ENCODE results near the gene ACSL6.

The ACSL6 gene

DNA sequence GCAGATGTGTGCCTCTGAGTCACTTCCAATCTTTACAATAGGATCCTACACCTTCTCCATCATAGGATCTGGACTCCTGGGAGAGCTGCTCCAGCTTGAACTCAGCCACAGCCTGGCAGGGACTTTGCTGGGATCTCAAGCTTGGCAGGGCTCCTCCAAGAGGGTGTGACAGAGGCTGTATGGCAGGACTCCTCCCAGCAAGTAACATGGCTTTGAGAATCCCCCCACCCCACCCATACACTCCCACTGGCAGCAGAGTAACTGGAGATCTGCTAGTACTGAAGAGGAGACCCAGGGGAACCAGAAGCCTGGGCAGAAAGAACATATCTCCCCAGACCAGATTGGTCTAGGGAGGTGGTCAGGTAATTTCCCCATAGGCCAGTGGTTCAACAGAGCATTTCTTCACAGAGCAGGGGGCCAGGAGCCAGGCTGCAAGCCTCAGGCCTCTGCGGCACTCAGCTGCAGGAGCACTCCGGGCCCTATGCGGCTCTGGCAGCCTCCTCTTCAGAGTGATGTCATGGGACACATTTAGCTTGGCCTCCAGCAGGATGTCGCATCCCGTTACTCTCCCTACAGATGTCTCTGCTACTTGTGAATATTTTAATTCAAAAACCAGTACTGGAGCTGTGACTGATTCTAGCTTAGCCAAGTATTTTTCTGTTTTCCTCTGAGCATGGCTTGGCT lies 1.7 kb upstream of the ACSL6 start:
- no peak for DNase-seq

DNA sequence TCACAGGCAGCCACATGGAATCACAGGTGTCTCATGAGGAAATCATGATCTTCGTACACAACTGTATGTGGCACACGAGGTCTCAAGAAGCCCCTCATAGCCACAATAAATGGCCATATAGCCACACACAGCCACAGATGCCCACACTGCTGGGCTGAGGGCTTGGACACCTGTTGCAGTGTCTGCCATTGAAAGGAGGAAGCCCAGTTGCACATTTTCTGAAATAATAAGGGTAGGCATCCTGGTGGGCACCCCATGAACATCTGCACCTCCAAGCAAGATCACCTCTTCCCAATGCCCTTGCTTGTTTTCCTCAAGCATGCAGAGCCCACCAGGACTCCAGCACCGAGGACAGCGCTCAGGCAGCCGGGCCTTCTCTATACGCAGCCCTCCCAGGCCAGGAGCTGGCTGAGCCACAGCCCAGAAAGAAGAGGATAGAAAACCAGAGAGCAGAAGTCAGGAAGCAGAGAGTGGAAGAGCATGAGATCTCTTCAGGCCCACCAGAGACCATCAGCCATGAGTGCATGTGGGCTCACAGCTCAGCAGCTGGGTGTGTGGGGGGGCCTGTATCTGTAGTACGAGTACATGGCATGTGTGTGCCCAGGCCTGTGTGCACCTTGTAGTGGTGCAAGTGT lies 1.0 kb upstream of the ACSL6 start:
- DNase-seq: no peak

DNA sequence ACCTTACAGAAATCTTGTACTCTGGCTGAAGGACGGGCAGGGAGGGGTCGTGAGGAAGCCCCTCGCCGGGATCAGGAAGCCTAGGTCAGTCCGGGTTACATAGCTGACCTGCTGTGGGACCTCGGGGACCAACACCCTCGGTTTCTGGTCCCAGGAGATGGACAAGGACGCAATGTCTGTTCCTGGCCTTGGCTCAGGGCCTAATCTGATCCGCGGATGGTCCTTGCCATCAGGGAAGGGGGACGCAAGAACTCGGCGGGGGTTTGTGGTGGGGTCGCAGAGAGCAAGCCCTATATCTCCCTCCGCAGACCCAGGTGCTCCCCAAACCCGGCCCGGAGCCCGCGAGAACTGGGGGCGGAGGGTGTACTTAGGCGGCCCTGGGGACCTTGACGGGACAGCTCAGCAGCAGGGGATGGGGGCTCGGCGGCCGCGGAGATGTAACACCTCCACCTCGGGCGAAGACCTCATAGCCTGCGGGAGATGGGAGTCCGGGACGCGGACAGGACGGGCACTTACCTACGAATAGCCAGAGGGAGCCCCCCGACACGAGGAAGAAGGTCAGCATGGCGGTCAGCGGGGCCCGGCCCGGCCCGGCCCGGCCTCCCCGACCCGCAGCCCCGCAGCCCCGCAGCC lies 353 bp downstream of the ACSL6 start:
- no peak for DNase-seq

GRCh38 chr5:132010645-132010988 lies 841 bp downstream of the ACSL6 start:
- DNase-seq: no peak

- no peak for DNase-seq
Observed at GRCh38 chr5:132009706-132010405, 1.6 kb downstream of the ACSL6 start.

DNA sequence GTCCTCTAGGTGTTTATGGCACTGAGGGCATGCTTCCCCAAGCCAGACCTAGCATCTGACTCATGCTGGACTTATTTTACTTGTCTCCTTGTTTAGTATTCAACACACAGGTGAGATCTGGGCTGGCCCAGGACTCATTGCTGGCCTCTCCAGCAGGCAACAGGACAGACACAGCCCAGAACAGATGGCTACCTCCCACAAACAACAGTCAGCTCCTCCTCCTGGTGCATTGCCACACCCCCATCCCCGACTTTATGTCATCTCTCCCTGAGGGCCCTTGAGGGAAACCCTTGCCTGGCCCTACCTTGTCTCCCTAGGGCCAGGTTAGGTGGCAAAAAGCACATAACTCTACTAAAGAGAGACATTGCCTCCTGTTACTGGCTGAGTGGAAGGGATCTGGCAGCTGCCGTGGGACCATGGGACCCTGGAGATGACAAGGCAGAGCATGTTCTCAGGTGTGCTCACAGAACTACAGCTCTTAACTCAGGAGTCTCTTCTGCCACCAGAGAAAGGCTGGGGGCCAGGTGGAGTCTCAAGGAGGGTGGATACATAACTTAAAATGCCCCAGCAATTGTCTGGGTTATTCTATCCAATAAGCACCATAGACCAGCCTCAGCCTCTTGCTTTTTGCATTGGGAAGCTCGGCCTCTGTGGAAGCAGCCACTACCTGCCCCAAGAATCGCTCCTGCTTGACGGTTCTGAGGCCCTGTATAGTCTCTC lies 2.3 kb downstream of the ACSL6 start:
- no peak for DNase-seq

GRCh38 chr5:132008163-132008473 lies 3.3 kb downstream of the ACSL6 start:
- no peak for DNase-seq

DNA sequence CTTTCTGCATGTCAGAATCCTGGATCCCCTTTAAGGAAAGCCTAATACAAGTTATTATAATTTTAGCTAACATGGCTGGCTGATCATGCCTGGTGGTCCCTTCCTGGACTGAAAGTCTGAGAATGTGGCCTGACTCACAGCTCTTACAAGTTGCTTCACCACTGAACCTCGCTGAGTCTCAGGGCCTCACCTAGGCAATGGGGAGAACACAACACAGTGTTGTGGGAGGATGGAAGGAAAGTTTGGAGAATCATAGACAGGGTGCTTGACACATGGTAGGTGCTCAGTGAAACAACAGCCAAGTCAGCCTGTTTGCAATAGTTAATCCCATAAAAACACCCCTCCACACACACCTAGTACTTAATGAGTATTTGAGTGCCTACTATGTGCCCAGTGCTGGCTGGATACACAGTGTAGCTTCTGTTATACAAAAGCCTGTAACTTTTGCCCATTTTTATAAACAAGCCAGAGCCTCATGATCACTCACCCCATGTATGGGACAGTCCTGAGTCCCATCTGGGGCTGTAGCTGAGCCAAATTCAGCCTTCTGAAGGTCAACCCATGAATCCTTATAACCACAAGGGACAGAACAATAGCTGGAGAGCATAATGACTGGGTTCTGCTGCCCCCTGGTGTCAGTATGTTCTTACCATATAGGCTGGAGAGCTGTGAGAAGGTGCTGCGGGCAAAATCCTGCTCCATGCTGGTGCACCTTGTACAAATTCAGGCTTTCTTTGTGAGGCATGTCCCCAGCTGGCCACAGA lies 3.9 kb downstream of the ACSL6 start:
- peak; percentile 66 for DNase-seq

DNA sequence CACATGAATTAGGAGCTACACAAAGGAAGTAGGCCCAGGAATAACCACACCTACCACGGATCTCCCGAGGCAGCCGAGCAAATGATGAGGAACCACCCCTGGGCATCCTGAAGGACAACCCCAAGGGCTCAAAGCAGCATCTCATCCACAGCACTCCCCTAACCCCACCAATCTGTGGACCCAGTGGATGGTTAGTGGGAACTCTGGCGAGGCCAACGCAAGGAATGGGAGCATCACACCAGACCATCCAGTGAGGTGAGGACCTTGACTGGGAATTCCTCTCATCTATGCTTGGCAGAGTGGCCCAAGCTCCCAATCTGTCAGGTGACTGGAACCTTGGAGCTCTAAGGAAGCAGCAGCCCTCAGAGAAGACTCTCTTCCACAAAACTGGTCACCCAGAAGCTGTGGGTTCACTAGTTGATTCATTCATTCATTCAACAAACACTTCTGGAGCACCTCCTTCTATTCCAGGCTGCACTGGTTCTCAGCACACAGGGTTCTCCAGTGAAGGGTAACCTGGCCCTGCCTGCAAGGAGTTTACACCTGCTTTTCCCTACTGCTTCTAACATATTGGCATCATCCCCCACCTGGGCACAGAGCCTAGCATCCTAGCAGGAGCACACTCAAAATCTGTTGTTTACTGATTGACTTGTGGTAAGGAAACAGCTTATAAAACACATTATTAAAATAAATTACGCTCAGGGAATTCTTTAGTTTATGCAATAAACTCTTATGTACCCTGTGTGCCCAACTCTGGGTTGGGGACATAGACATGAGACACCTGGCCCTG lies 4.9 kb downstream of the ACSL6 start:
- DNase-seq: no peak

- no peak for DNase-seq
Observed at GRCh38 chr5:132005591-132005990, 5.9 kb downstream of the ACSL6 start.

DNA sequence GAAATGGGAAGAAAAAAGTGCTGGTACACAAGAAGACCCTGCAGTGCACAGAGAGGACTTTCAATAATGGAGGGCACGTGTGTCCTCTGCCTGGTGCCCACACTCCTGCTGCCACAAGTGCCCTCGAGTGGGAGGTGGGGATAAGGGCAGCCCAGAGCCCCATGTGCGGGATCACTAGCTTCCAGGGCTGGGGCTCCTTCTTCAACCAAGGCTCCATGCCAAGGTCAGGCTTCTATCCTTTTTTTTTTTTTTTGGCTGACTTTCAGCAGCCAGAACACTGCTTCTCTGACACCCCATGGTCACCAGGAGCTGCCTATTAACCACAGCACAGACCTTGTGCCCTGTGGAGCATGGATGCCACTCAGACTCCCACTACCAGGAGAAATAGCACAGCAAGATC lies 7.5 kb downstream of the ACSL6 start:
- DNase-seq: no peak

GRCh38 chr5:132003170-132003744 lies 8.2 kb downstream of the ACSL6 start:
- DNase-seq: no peak

DNA sequence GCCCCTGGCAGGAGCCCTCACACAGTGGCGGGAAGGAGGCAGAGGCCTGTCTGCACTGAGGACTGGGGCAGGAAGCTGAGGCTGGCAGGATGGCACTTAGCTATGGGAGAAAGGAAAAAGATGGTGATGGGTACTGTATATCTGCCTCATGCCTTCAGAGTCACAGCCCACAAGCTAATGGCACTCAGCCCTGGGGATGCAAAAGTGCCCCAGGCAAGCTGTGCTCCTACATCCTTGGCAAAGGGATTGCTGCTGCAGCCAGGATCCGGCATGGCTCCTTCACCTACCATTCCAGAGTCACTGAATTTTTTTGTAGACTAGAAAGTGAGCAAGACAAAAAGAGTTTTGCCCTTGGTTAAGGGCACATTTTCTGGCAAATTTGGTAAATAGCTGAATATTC lies 8.7 kb downstream of the ACSL6 start:
- no peak for DNase-seq

- DNase-seq: no peak
Observed at GRCh38 chr5:132001647-132002561, 9.6 kb downstream of the ACSL6 start.

DNA sequence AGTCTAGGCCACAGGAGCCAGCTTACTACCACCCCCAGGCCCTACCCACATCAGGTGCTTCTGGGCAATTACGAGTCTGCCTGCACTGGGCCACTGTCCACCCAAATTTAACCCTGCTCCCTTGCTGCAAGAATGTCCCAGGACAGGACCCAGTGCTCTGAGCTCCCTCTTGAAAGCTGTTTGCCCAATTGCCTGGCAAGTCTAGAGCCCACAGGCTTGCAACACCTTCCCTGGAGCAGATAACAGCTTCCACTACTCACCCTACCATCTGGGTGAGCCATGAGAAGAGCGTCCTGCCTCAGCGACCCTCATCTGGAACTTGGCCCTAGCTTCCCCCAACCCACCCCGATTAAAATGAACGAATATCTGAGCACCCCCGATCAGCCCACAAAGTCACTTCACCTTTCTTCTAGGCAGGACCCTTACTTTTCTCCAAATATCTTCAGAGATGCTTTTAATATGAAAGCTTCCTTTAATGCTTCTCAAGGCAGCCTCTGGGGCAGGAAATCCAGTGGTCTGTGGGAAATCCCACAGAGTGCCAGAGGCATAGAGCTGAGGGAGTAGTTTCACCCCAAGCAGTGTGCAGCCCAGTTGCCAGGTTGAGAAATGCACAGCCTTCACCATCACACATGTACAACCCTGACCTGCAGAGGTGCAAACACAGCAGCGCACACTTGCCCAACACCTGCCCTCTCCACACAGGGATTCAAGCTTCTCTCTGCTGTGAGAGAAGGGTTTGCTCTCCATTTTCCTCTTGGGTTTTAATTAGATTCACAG lies 10.6 kb downstream of the ACSL6 start:
- no peak for DNase-seq

- DNase-seq: no peak
Observed at GRCh38 chr5:132000241-132000490, 11.3 kb downstream of the ACSL6 start.

- DNase-seq: no peak
Observed at GRCh38 chr5:131999441-132000240, 11.8 kb downstream of the ACSL6 start.

DNA sequence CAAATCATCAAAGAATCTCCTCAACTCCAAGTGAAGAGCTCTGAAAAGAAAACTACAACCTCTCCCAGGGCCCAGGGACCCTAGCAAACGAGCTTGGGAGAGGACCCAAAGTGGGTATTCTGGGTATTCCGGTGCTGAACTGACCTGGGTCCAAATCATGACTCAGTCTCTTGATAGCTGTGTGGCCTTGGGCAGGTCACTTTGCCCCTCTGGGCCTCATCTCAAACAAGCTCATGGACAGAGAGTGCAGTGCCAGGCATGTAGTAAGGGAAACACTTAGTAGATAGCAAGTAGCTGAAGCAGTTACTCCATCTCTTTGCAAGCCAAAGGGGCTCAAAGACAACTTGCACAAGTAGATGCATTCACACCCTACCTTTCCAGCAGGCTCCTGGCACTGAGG lies 12.4 kb downstream of the ACSL6 start:
- DNase-seq: no peak
